NCI-H748 (cell line): ENCODE results near the gene C2orf74.
"Not testable (repeated sequence)": the region's sequence is repeated elsewhere in the genome, so short reads cannot be mapped to it uniquely, and the experiment has no call there.

Source experiments
- DNase-seq: peaks from one replicate; lab custom pipeline; 2025; ENCODE audit not compliant: unreplicated experiment; lab: John Stamatoyannopoulos, UW

Gene C2orf74

DNA sequence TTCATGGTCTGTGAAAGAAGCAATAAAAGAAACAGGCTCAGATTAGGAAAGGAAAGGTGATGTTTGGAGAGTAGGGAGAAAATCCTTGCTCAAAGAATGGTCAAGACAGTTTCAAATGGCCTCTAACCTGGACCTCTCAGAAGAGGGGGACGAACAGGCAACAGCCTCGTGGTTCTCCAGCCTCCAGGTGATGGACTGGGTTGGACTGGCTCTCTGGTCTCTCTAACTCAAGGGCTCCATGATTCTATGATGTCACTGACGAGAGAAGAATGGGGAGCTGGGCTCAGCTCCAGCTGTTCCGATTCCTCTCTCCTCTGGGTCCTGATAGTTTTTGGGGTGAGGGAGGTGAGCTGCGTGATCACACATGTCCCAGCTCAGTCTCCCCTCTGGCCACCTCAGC is at the start of gene C2orf74:
Gene C2orf74 (plus strand): TSS at position 301 of the 400 bp plus-strand sequence. CDS start 327 bp downstream, outside the sequence.
- DNase-seq, result no peak

GRCh38 chr2:61114147-61114546 is 47.8 kb upstream of the C2orf74 start:
- DNase-seq, result no peak

GRCh38 chr2:61116302-61116701 is 45.7 kb upstream of the C2orf74 start:
- no peak for DNase-seq

GRCh38 chr2:61117534-61117933 is 44.5 kb upstream of the C2orf74 start:
- DNase-seq, result no peak

DNA sequence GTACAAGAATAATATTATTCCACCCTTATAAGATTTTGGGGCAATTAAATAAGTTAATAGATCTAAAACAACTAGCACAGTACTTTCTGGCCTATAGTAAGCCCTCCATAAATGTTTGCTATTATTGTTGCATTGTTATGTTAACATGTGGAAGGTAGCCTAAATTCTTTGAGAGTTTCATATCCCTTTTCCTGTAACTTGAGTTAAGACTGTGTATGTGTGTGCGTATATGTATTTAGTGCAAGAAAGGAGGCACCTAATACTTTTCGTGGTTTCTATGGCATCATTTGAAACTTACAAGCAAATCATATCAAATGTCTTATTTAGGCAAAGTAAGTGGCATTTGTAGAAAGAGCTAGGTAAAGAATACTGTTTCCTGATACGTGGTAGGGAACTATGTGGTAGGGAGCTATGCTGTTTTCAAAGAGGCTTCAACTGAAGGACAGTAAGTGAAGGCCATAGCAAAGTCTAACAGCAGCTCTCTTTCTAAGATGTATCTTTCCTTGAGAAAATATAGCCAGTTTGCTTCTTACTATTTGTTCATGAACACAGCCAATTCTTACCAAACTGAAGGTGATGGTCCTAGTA is 36.8 kb upstream of the C2orf74 start:
- DNase-seq, result no peak

DNA sequence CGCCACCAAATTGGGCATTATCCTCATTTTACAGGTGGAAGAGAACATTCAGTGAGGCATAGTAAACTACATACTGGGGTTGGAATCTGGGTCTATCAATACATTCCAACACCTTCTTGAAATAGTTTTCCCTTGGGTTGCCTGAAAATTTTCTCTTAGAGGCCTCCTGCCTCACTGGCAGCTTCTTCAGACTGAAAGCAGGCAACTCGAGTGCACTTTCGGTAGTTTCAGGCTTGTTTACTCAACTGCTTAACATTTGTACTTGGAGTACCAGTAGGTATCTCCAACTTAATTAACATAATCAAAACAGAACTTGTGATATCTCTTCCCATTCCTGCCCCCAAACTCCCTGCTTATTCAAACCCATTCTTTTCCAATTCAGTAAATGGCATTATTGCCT is 36.2 kb upstream of the C2orf74 start:
- no peak for DNase-seq

GRCh38 chr2:61128122-61128521 is 33.9 kb upstream of the C2orf74 start:
- not testable (repeated sequence) for DNase-seq

DNA sequence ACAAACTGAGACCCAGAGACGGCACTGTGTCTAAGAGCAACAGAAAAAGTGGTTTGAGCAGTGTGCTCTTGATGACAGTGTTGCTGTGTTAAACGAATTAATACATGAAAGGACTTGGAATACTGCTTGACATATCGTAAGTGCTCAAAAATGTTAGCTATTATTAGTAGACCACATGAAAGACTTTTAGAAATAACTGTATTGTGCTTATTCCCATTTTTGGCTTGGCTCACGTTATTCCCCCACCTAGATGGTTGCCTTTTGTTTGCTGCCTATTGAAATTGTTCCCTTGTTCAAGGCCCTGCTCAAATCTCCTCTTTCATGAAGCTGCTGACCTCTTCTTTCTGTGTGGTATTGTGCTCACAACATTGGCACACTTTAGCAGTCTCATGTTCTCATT is 27.8 kb upstream of the C2orf74 start:
- DNase-seq, result no peak

GRCh38 chr2:61135510-61135909 is 26.5 kb upstream of the C2orf74 start:
- DNase-seq, result peak; percentile 9

GRCh38 chr2:61138859-61139258 is 23.1 kb upstream of the C2orf74 start:
- DNase-seq, result no peak

DNA sequence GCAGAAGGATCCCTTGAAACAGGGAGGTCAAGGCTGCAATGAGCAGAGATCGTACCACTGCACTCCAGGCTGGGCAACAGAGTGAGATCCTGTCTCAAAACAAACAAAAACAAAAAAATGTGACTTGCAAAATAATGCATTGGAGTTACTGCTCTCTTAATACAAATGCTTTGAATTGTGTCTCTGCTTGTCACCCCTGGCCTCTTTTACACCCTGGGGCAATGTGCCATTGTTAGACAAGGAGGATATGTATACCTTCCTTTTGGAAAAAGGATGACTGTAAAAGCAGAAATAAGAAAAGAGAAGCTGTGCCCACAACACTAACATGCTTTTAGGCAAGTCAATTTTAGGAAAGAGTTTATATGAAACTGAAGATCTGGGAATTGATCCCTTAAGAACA is 20.8 kb upstream of the C2orf74 start:
- DNase-seq, result no peak

GRCh38 chr2:61144697-61145268 is 17.2 kb upstream of the C2orf74 start:
- DNase-seq, result peak; percentile 97

DNA sequence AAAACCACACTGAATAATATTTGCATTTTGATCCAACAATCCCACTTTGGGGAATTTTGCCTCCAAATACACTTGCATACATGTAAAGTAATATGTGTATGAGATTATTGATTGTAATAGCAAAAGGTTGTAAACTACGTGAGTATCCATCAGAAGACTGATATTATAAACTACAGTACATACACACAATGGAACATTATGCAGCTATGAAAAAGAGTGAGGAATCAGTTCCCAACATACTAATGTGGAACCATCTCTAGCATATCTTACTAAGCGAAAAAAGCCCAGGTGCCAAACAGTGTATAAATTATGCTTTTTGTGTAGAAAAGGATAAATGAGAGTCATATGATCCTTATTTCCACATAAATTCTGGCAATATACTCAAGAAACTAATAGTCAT is 16.0 kb upstream of the C2orf74 start:
- DNase-seq, result no peak

GRCh38 chr2:61148091-61148490 is 13.9 kb upstream of the C2orf74 start:
- not testable (repeated sequence) for DNase-seq

DNA sequence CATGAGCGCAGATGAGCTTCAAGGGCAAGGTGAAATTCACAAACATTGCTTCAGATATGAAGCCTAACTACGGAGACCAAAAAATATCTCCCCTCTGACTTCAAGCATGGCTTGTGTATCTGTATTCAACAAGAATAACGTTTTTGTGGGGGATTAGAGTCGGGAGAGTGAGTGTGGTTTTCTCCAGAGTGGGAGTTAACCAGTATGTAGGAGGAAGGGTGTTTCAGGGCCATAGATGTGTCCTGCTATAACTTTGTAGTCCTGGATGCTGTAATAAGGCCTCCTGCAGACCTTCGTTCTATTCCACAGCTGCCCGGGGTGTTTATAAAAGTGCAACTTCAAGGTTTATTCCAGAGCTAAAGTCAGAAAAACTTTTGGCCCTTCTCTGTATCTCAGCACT is 12.9 kb upstream of the C2orf74 start:
- DNase-seq, result no peak

- no peak for DNase-seq
These were observed 10.6 kb upstream of the C2orf74 start for GRCh38 chr2:61151436-61151835.

DNA sequence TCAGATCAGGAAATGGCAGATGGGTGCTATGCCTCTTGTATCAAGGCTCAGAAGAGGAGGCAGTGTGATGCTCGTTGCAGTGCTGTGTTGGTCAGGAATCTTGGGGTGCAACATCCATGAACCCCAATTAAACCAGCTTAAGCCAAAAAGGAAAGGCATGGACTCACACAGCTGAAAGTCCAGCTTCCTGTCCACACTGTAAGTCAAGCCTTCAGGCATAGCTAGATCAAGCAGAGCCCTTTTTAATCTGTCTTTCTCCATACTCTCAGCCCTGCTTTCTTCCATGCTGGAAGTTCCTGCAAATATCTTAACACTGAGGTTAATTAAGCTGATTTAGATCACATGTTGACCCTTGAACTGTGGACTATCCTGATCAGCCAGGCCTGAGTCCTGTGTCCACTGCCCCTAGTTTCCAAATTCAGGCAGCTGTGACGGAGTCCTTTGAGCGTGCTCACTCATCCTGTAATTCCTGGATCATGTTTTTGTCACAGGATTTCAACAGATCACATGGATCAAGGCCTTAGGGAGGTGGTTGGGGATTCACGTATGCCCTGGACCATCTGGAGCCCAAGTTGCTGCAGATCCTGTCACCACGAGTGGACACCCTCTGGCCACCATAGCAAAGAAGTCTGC is 4.5 kb upstream of the C2orf74 start:
- DNase-seq, result no peak

GRCh38 chr2:61158356-61158955 is 3.5 kb upstream of the C2orf74 start:
- DNase-seq, result no peak

DNA sequence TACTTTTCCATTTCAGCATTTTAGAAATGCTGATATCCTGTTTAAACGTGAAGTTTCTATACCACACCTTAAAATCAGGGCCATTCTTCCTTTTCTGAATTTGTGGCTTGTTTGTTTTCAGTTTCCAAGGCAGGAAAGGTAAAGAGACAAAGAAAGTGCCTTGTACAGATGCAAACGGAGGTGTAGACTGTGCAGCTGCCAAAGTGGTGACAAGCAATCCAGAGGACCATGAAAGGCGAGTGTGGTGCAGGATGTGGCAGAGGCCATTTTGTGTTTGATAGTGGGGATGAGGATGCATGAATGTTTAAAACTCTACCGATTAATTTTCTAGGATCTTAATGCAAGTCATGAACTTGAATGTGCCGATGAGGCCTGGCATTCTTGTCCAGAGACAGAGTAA is 733 bp downstream of the C2orf74 start:
- no peak for DNase-seq

DNA sequence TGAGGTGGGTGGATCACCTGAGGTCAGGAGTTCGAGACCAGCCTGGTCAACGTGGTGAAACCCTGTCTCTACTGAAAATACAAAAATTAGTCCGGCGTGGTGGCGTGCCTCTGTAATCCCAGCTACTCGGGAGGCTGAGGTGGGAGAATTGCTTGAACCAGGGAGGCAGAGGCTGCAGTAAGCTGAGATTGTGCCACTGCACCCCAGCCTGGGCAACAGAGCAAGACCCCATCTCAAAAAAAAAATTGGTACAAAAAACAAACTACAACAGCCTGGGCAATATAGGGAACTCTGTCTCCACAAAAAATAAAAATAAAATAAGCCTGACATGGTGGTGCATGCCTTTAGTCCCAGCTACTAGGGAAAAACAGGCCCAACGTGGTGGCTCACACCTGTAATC is 3.1 kb downstream of the C2orf74 start:
- DNase-seq, result not testable (repeated sequence)

DNA sequence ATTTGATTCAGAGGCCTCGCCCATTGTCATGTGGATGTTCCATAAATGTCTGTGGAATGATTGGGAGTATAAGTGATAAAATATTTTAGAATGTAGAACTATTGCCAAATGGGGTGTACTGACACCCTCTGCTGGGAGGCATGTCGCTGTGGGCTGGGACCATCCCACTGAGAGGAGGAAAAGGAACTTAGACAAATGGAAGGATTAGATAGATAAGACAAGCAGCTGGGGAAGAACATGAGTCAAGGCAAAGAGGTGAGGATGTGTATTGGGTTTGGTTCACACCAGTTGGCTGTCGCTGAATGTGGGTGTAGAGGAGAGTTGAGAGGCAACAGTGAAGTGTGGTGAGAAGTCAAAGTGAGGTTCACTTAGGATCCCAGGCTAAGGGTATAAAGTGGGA is 4.0 kb downstream of the C2orf74 start:
- no peak for DNase-seq

- no peak for DNase-seq
These were observed 5.6 kb downstream of the C2orf74 start for GRCh38 chr2:61167579-61167978.
